Measurements from ENCODE around the gene EPB41L2.

EPB41L2 gene

GRCh38 chr6:131065112-131065823 is 2.2 kb upstream of the EPB41L2 start:
- Histone ChIP-seq H3K4me3 (no peak overlapping the region), H3K9ac (ENCODE audit: insufficient read length) (no peak overlapping the region), H3K9me3 (ENCODE audit: low read depth, low read length) (no peaks in the 10 kb centered on the region), H3K36me3 (ENCODE audit: insufficient read depth, low read length) (no peaks in the 10 kb centered on the region), H3K27ac (no peak overlapping the region)
- TF ChIP-seq FOXP2 (optimal IDR thresholded peaks at IDR 0.05; ENCODE audit: control extremely low read depth, extremely low read length, insufficient read depth) (no peak), EZH2 (IDR thresholded peaks at IDR 0.05) (no peak)
- no peak for DNase-seq (ENCODE audit: low read depth, low spot score)

- Histone ChIP-seq H3K27ac (peak overlapping the region; percentile 81), H3K9ac (ENCODE audit: insufficient read length) (no peak overlapping the region), H3K4me3 (peak overlapping the region; percentile 87), H3K36me3 (ENCODE audit: insufficient read depth, low read length) (no peaks in the 10 kb centered on the region), H3K9me3 (ENCODE audit: low read depth, low read length) (no peaks in the 10 kb centered on the region)
- no peak for DNase-seq (ENCODE audit: low read depth, low spot score)
- no peak for TF ChIP-seq EZH2 (IDR thresholded peaks at IDR 0.05)
- no peak for TF ChIP-seq FOXP2 (optimal IDR thresholded peaks at IDR 0.05; ENCODE audit: control extremely low read depth, extremely low read length, insufficient read depth)
- no peak for TF ChIP-seq POLR2AphosphoS5 (IDR thresholded peaks at IDR 0.05; ENCODE audit: borderline replicate concordance, low read depth, low read length)
Measured at GRCh38 chr6:131063764-131064272, 773 bp upstream of the EPB41L2 start.

- Histone ChIP-seq H3K4me3 (peak overlapping the region; percentile 87), H3K27ac (peak overlapping the region; percentile 60; the same call in 1 of the 2 replicates)
- DNase-seq (ENCODE audit: low read depth, low spot score) = no peak
Measured at GRCh38 chr6:131062241-131063027, 611 bp downstream of the EPB41L2 start.

GRCh38 chr6:131061751-131062119 is 1.3 kb downstream of the EPB41L2 start:
- H3K4me3 ChIP-seq = peak overlapping the region; percentile 87
- no peak for DNase-seq (ENCODE audit: low read depth, low spot score)
- TF ChIP-seq FOXP2 (optimal IDR thresholded peaks at IDR 0.05; ENCODE audit: control extremely low read depth, extremely low read length, insufficient read depth) (no peak), EZH2 (IDR thresholded peaks at IDR 0.05) (no peak), POLR2AphosphoS5 (IDR thresholded peaks at IDR 0.05; ENCODE audit: borderline replicate concordance, low read depth, low read length) (no peak)
- H3K9me3 ChIP-seq (ENCODE audit: low read depth, low read length) = 0 out of 2 replicates have a peak, but pooled peaks cover 2% of the 10 kb centered on the region
- H3K36me3 ChIP-seq (ENCODE audit: insufficient read depth, low read length) = peaks cover 6% of the 10 kb centered on the region; the same call in 1 of the 2 replicates
- peak overlapping the region; percentile 84 for H3K9ac ChIP-seq (ENCODE audit: insufficient read length)
- peak overlapping the region; percentile 21; the same call in 1 of the 2 replicates for H3K27ac ChIP-seq

More at GRCh38 chr6:131062241-131063027, 611 bp downstream of the EPB41L2 start:
- TF ChIP-seq POLR2AphosphoS5 (IDR thresholded peaks at IDR 0.05; ENCODE audit: borderline replicate concordance, low read depth, low read length) (no peak), EZH2 (IDR thresholded peaks at IDR 0.05) (no peak), FOXP2 (optimal IDR thresholded peaks at IDR 0.05; ENCODE audit: control extremely low read depth, extremely low read length, insufficient read depth) (no peak)
- peak overlapping the region; percentile 84 for H3K9ac ChIP-seq (ENCODE audit: insufficient read length)
- 0 out of 2 replicates have a peak, but pooled peaks cover 2% of the 10 kb centered on the region for H3K9me3 ChIP-seq (ENCODE audit: low read depth, low read length)
- H3K36me3 ChIP-seq (ENCODE audit: insufficient read depth, low read length) = peaks cover under 1% of the 10 kb centered on the region; the same call in 1 of the 2 replicates

- peak overlapping the region; percentile 87 for H3K4me3 ChIP-seq
- H3K9ac ChIP-seq (ENCODE audit: insufficient read length) = peak overlapping the region; percentile 84
- DNase-seq (ENCODE audit: low read depth, low spot score) = no peak
Measured at GRCh38 chr6:131061041-131061750, 1.8 kb downstream of the EPB41L2 start.

GRCh38 chr6:131060311-131060710 is 2.7 kb downstream of the EPB41L2 start:
- H3K9me3 ChIP-seq (ENCODE audit: low read depth, low read length) = peaks cover 11% of the 10 kb centered on the region; the same call in 1 of the 2 replicates
- peaks cover 13% of the 10 kb centered on the region for H3K36me3 ChIP-seq (ENCODE audit: insufficient read depth, low read length)
- peak overlapping the region; percentile 87 for H3K4me3 ChIP-seq
- DNase-seq (ENCODE audit: low read depth, low spot score) = no peak
- H3K27ac ChIP-seq = no peak overlapping the region
- TF ChIP-seq FOXP2 (optimal IDR thresholded peaks at IDR 0.05; ENCODE audit: control extremely low read depth, extremely low read length, insufficient read depth) (no peak), EZH2 (IDR thresholded peaks at IDR 0.05) (no peak), POLR2AphosphoS5 (IDR thresholded peaks at IDR 0.05; ENCODE audit: borderline replicate concordance, low read depth, low read length) (no peak)
- H3K9ac ChIP-seq (ENCODE audit: insufficient read length) = peak overlapping the region; percentile 84

More at GRCh38 chr6:131061041-131061750, 1.8 kb downstream of the EPB41L2 start:
- TF ChIP-seq EZH2 (IDR thresholded peaks at IDR 0.05) (no peak), POLR2AphosphoS5 (IDR thresholded peaks at IDR 0.05; ENCODE audit: borderline replicate concordance, low read depth, low read length) (no peak), FOXP2 (optimal IDR thresholded peaks at IDR 0.05; ENCODE audit: control extremely low read depth, extremely low read length, insufficient read depth) (no peak)
- H3K36me3 ChIP-seq (ENCODE audit: insufficient read depth, low read length) = peaks cover 6% of the 10 kb centered on the region; the same call in 1 of the 2 replicates
- peaks cover 3% of the 10 kb centered on the region; the same call in 1 of the 2 replicates for H3K9me3 ChIP-seq (ENCODE audit: low read depth, low read length)
- H3K27ac ChIP-seq = peak overlapping the region; percentile 21; the same call in 1 of the 2 replicates

- Histone ChIP-seq H3K27ac (0 out of 2 replicates have a peak overlapping the region, but pooled peaks have one; percentile 8), H3K4me3 (peak overlapping the region; percentile 87; the same call in 1 of the 2 replicates), H3K36me3 (ENCODE audit: insufficient read depth, low read length) (peaks cover 21% of the 10 kb centered on the region), H3K9me3 (ENCODE audit: low read depth, low read length) (peaks cover 15% of the 10 kb centered on the region), H3K9ac (ENCODE audit: insufficient read length) (no peak overlapping the region)
- DNase-seq (ENCODE audit: low read depth, low spot score) = no peak
- TF ChIP-seq FOXP2 (optimal IDR thresholded peaks at IDR 0.05; ENCODE audit: control extremely low read depth, extremely low read length, insufficient read depth) (no peak), POLR2AphosphoS5 (IDR thresholded peaks at IDR 0.05; ENCODE audit: borderline replicate concordance, low read depth, low read length) (no peak), EZH2 (IDR thresholded peaks at IDR 0.05) (no peak)
Measured at GRCh38 chr6:131059486-131059885, 3.6 kb downstream of the EPB41L2 start.

Measured in SK-N-MC (cell line).